Motor neuron (in vitro differentiated cells): ENCODE results near the gene CMPK2. TPM values are rescaled to one million over a fixed set of nuclear protein-coding genes. Genes with fewer than 3 reads are reported as not detected.

Experiments
- ATAC-seq, 8 experiments: fragments of 200-7000 bp; cut with Tn5 transposase; replicated peaks in 6 of 8; 2 replicates each; pipeline ENCODE4 v1.8.0; 2021; ENCODE audit warnings: mild to moderate bottlenecking in 8 of 8, moderate library complexity in 8 of 8
- H3K27ac ChIP-seq, 2 donors: fragments of 250-450 bp; sonication (Bioruptor Pico); 2 replicates each; pipeline ENCODE4 v1.9.0; 2021; ENCODE audit warnings: antibody characterized with exemption in 2 of 2, mild to moderate bottlenecking in 2 of 2, moderate library complexity in 1 of 2
- H3K4me1 ChIP-seq, 2 donors: fragments of 250-450 bp; sonication (Bioruptor Pico); replicated peaks in 1 of 2; 2 replicates each; pipeline ENCODE4 v1.6.1; 2021; ENCODE audit warnings: antibody characterized with exemption in 2 of 2, mild to moderate bottlenecking in 2 of 2, moderate library complexity in 1 of 2
- H3K4me3 ChIP-seq, 5 donors: fragments of 250-450 bp; sonication (Bioruptor Pico); 2 replicates each; pipeline ENCODE4 v1.9.0; 2021; ENCODE audit warnings: antibody characterized with exemption in 5 of 5, mild to moderate bottlenecking in 5 of 5, moderate library complexity in 4 of 5
- WGBS, 10 experiments: fragments of 450-650 bp; shearing (Covaris generic); methylation state at CpG; one replicate each; pipeline ENCODE4 v1.0.0; 2022; 5-methylcytosine and 5-hydroxymethylcytosine counted together
- in situ Hi-C, 9 experiments: fragments of 400-800 bp; cut with MboI; loops; one replicate each; pipeline ENCODE4 v1.15.0; 2021; ENCODE audit warnings: low sequenced_read_pairs in 9 of 9, low pct_unique_long_range_greater_than_20kb in 2 of 9; ENCODE audit not compliant: unreplicated experiment in 9 of 9
- total RNA-seq, 8 experiments: library from RNA; unstranded; fragments of 300-600 nt; gene quantifications; 2 replicates each; pipeline versions ENCODE4 v1.2.3 to v1.2.4, GENCODE V29; 2022

The CMPK2 gene
- total RNA-seq, 8 experiments from 2014 or later = 0.38 to 6.7 (median 1.3) TPM

GRCh38 chr2:6813573-6813972, 52.1 kb downstream of the CMPK2 start:
- in situ Hi-C loops = no loop called here
- 0 to 100% methylated on average over 1 of the region's 2 CpGs; no CpG with 5 or more reads in 8 of the 10 experiments for WGBS, 10 experiments
- no peak overlapping the region for H3K4me3 ChIP-seq
- H3K4me1 ChIP-seq = peaks cover 0 to 7% of the 10 kb centered on the region in 2 donors
- H3K27ac ChIP-seq = no peak overlapping the region
- no peak for ATAC-seq

- H3K4me3 ChIP-seq = no peak overlapping the region
- peak in 4 of 8 experiments; percentile 30 to 76 (median 62) for ATAC-seq
- H3K4me1 ChIP-seq = peaks cover 0 to 5% of the 10 kb centered on the region in 2 donors
- 17 to 91% (median 47%) methylated on average over 1 to 8 of the region's 12 CpGs; no CpG with 5 or more reads in 5 of the 10 experiments for WGBS, 10 experiments
- no peak overlapping the region for H3K27ac ChIP-seq
- in situ Hi-C loops = no loop called here
Observed at GRCh38 chr2:6812857-6813530, 52.7 kb downstream of the CMPK2 start.

GRCh38 chr2:6810961-6811360, 54.7 kb downstream of the CMPK2 start:
- in situ Hi-C loops = no loop called here
- ATAC-seq = peak in 1 of 8 experiments; percentile 34
- 0 to 100% (median 86%) methylated on average over 1 to 4 of the region's 6 CpGs; no CpG with 5 or more reads in 4 of the 10 experiments for WGBS, 10 experiments
- Histone ChIP-seq H3K4me3 (no peak overlapping the region), H3K4me1 (peaks cover 9 to 17% of the 10 kb centered on the region in 2 donors), H3K27ac (no peak overlapping the region)

GRCh38 chr2:6808426-6808825, 57.3 kb downstream of the CMPK2 start:
- 0 to 100% (median 96%) methylated on average over 1 of the region's 1 CpG; no CpG with 5 or more reads in 4 of the 10 experiments for WGBS, 10 experiments
- in situ Hi-C loops = no loop called here

GRCh38 chr2:6806604-6807003, 59.1 kb downstream of the CMPK2 start:
- ATAC-seq = peak in 3 of 8 experiments; percentile 60 to 76 (median 70)
- in situ Hi-C loops = no loop called here
- no peak overlapping the region for H3K4me3 ChIP-seq
- H3K4me1 ChIP-seq = peaks cover 32 to 45% of the 10 kb centered on the region in 2 donors
- H3K27ac ChIP-seq = peak overlapping the region in 1 of 2 donors; percentile 34
- WGBS, 10 experiments = 0 to 54% (median 17%) methylated on average over 1 to 5 of the region's 6 CpGs; no CpG with 5 or more reads in 2 of the 10 experiments

More at GRCh38 chr2:6808426-6808825, 57.3 kb downstream of the CMPK2 start:
- no peak overlapping the region for H3K4me3 ChIP-seq
- peaks cover 27 to 41% of the 10 kb centered on the region in 2 donors for H3K4me1 ChIP-seq
- no peak overlapping the region for H3K27ac ChIP-seq
- no peak for ATAC-seq

- no peak for ATAC-seq
- H3K4me3 ChIP-seq = no peak overlapping the region
- in situ Hi-C loops = no loop called here
- no peak overlapping the region for H3K27ac ChIP-seq
- peaks cover 20 to 36% of the 10 kb centered on the region in 2 donors for H3K4me1 ChIP-seq
- WGBS, 10 experiments = 37 to 100% (median 68%) methylated on average over 2 to 5 of the region's 5 CpGs; no CpG with 5 or more reads in 1 of the 10 experiments
Observed at GRCh38 chr2:6800553-6800952, 65.2 kb downstream of the CMPK2 start.

Other genes with a start within 250 kb of the CMPK2 start
- gene RSAD2, start 11.9 kb upstream of the CMPK2 start, total RNA-seq = 10 to 100 TPM in 1 of 8 experiments, 1 to 10 TPM in 4, under 1 TPM in 3; 0.27 to 10.2 (median 1.1) TPM
- gene RNF144A, start 51.5 kb upstream of the CMPK2 start, total RNA-seq = 10 to 100 TPM in 5 of 8 experiments, 1 to 10 TPM in 3; 8.3 to 34.8 (median 22.5) TPM